Pancreas (tissue), 10 donors: Measurements from ENCODE around the gene ABCA6. TPM values are rescaled to one million over a fixed set of nuclear protein-coding genes. Genes with fewer than 3 reads are reported as not detected.
"Not testable (repeated sequence)": the region's sequence is repeated elsewhere in the genome, so short reads cannot be mapped to it uniquely, and the experiment has no call there.

ENCODE experiments used
- ATAC-seq, 4 donors: fragments of 200-7000 bp; cut with Tn5 transposase; one replicate each; pipeline versions ENCODE4 v1.8.0 to v1.9.1; 2020; ENCODE audit warnings: mild to moderate bottlenecking in 4 of 4, moderate library complexity in 4 of 4
- DNase-seq, 6 donors: peaks; one replicate each; pipeline ENCODE4 v3.0.0-alpha.2; 2020
- FAIRE-seq: peaks from 2 replicates; lab custom pipeline; 2012; peaks lifted over from hg19 to GRCh38; lab: Jason Lieb, UNC
- H3K27ac ChIP-seq, 4 donors: fragments of 200-600 bp; sonication (generic); 1 replicate in 3 of 4; 2 replicates in 1 of 4; pipeline versions ENCODE4 v1.5.0 to v1.8.0; 2020
- H3K27me3 ChIP-seq, 4 donors: fragments of 200-600 bp; one replicate each; pipeline ENCODE4 v1.8.0; 2021
- H3K36me3 ChIP-seq, 3 donors: fragments of 200-600 bp; sonication (generic) in 1 of 3; one replicate each; pipeline versions ENCODE4 v1.5.0 to v1.8.0; 2020 to 2021
- H3K4me1 ChIP-seq, 3 donors: fragments of 200-600 bp; one replicate each; pipeline ENCODE4 v1.8.0; 2021
- H3K4me3 ChIP-seq, 4 donors: fragments of 200-600 bp; sonication (generic) in 2 of 4; one replicate each; pipeline versions ENCODE4 v1.5.0 to v1.8.0; 2020 to 2021
- H3K9me3 ChIP-seq, 4 donors: fragments of 200-600 bp; one replicate each; pipeline ENCODE4 v1.8.0; 2021
- CTCF ChIP-seq, 4 donors: fragments of 200-600 bp; sonication (generic) in 3 of 4; IDR thresholded peaks; one replicate each; pipeline versions ENCODE4 v1.5.0 to v1.8.0; 2021; ENCODE audit warnings: antibody characterized with exemption in 4 of 4
- WGBS, 2 donors: extraction: QIAGEN DNeasy Blood & Tissue Kit; methylation state at CpG; one replicate each; pipeline ENCODE4 v1.1.7; 2013; 5-methylcytosine and 5-hydroxymethylcytosine counted together
- intact Hi-C, 3 donors: fragments of 100-400 bp; cut with DNase I; formaldehyde crosslinking; loops; one replicate each; pipeline versions ENCODE4 v1.11.1 to v1.14.2; 2022
- polyA plus RNA-seq, 2 donors: library from polyadenylated mRNA; stranded (reverse); fragments of 200-250 nt; gene quantifications; one replicate each; pipeline ENCODE4 v1.2.3, GENCODE V29; 2013
- total RNA-seq, 6 donors: library from RNA; stranded (reverse); fragmentation: NEBNext Ultra II Directional in 4 of 6; extraction: Animal tissue kit (Norgen Biotek cat#: 25700) in 4 of 6; gene quantifications; one replicate each; pipeline versions ENCODE4 v1.2.1 to v1.2.4, GENCODE V29; 2021 to 2023
- donor health status: healthy with polysubstance abuse.
- donor health status: DM: no; HTN: no; CAD: no; lungs with moderate emphysema.
- donor health status: DM: no; HTN: no; CAD: no.
- donor health status: control.
- donor health status: control.
- donor health status: Bipolar disorder and iron deficiency.
- donor health status: DM: yes; HTN: yes; CAD: no.
- donor health status: DM: no; HTN: no; CAD: no.
- donor health status: DM: no; HTN: no; CAD: no.
- donor health status: DM: yes; HTN: yes; CAD: no.

ABCA6 gene
- total and polyA plus RNA-seq, 8 donors, result 0.85 to 11.0 (median 4.1) TPM

- FAIRE-seq (no peak), DNase-seq (no peak), ATAC-seq (no peak)
- intact Hi-C loops, result no loop called here
- Histone ChIP-seq H3K4me3 (no peak overlapping the region), H3K9me3 (no peaks in the 10 kb centered on the region), H3K27me3 (no peaks in the 10 kb centered on the region), H3K4me1 (no peaks in the 10 kb centered on the region), H3K36me3 (no peaks in the 10 kb centered on the region), H3K27ac (no peak overlapping the region)
- WGBS, 2 donors, result 95 to 97% methylated on average over 1 of the region's 1 CpG
- TF ChIP-seq CTCF (IDR thresholded peaks at IDR 0.05), result no peak
Observed at GRCh38 chr17:69086641-69087040, 55.1 kb downstream of the ABCA6 start.

- Histone ChIP-seq H3K36me3 (no peaks in the 10 kb centered on the region), H3K27me3 (no peaks in the 10 kb centered on the region), H3K4me3 (no peak overlapping the region), H3K27ac (no peak overlapping the region), H3K9me3 (no peaks in the 10 kb centered on the region), H3K4me1 (no peaks in the 10 kb centered on the region)
- peak in 1 of 6 donors; percentile 38 for DNase-seq
- 72 to 76% methylated on average over 13 of the region's 13 CpGs for WGBS, 2 donors
- peak in 3 of 4 donors; percentile 12 to 62 (median 53) for ATAC-seq
- intact Hi-C loops, result no loop called here
- no peak for FAIRE-seq
- peak in 1 of 4 donors; percentile 18 for TF ChIP-seq CTCF (IDR thresholded peaks at IDR 0.05)
Observed at GRCh38 chr17:69084911-69085310, 56.8 kb downstream of the ABCA6 start.

GRCh38 chr17:69082696-69083095 is 59.0 kb downstream of the ABCA6 start:
- intact Hi-C loops, result no loop called here

GRCh38 chr17:69078864-69079263 is 62.8 kb downstream of the ABCA6 start:
- no peak overlapping the region for H3K4me3 ChIP-seq
- no peaks in the 10 kb centered on the region for H3K27me3 ChIP-seq
- no peak for TF ChIP-seq CTCF (IDR thresholded peaks at IDR 0.05)
- H3K4me1 ChIP-seq, result no peaks in the 10 kb centered on the region
- DNase-seq (no peak), FAIRE-seq (no peak), ATAC-seq (no peak)
- H3K36me3 ChIP-seq, result no peaks in the 10 kb centered on the region
- H3K27ac ChIP-seq, result no peak overlapping the region
- intact Hi-C loops, result no loop called here
- no peaks in the 10 kb centered on the region for H3K9me3 ChIP-seq

More at GRCh38 chr17:69082696-69083095, 59.0 kb downstream of the ABCA6 start:
- no peak for TF ChIP-seq CTCF (IDR thresholded peaks at IDR 0.05)
- FAIRE-seq (no peak), DNase-seq (no peak), ATAC-seq (no peak)
- no peaks in the 10 kb centered on the region for H3K9me3 ChIP-seq
- no peaks in the 10 kb centered on the region for H3K27me3 ChIP-seq
- H3K27ac ChIP-seq, result no peak overlapping the region
- 93 to 100% methylated on average over 2 of the region's 2 CpGs for WGBS, 2 donors
- no peaks in the 10 kb centered on the region for H3K4me1 ChIP-seq
- H3K4me3 ChIP-seq, result no peak overlapping the region
- H3K36me3 ChIP-seq, result no peaks in the 10 kb centered on the region

- no peak overlapping the region for H3K27ac ChIP-seq
- ATAC-seq, result no peak
- H3K4me1 ChIP-seq, result no peaks in the 10 kb centered on the region
- H3K4me3 ChIP-seq, result no peak overlapping the region
- no peak for TF ChIP-seq CTCF (IDR thresholded peaks at IDR 0.05)
- H3K36me3 ChIP-seq, result no peaks in the 10 kb centered on the region
- H3K27me3 ChIP-seq, result no peaks in the 10 kb centered on the region
- H3K9me3 ChIP-seq, result no peaks in the 10 kb centered on the region
- FAIRE-seq, result no peak
- DNase-seq, result no peak
- intact Hi-C loops, result no loop called here
Observed at GRCh38 chr17:69075823-69076222, 65.9 kb downstream of the ABCA6 start.

GRCh38 chr17:69073392-69073791 is 68.3 kb downstream of the ABCA6 start:
- H3K4me3 ChIP-seq, H3K27me3 ChIP-seq, FAIRE-seq, intact Hi-C loops, H3K9me3 ChIP-seq, DNase-seq, H3K4me1 ChIP-seq, H3K36me3 ChIP-seq, H3K27ac ChIP-seq, ATAC-seq: not testable (repeated sequence)

GRCh38 chr17:69072803-69073256 is 68.9 kb downstream of the ABCA6 start:
- 29 to 42% methylated on average over 1 of the region's 1 CpG for WGBS, 2 donors
- ATAC-seq, H3K36me3 ChIP-seq, H3K4me1 ChIP-seq, FAIRE-seq, DNase-seq, H3K4me3 ChIP-seq, intact Hi-C loops, H3K27ac ChIP-seq, H3K27me3 ChIP-seq, H3K9me3 ChIP-seq: not testable (repeated sequence)

GRCh38 chr17:69071233-69071586 is 70.5 kb downstream of the ABCA6 start:
- H3K9me3 ChIP-seq, intact Hi-C loops, H3K4me3 ChIP-seq, FAIRE-seq, H3K27me3 ChIP-seq, H3K27ac ChIP-seq, H3K4me1 ChIP-seq, ATAC-seq, DNase-seq, H3K36me3 ChIP-seq: not testable (repeated sequence)
- 77 to 84% methylated on average over 4 of the region's 4 CpGs for WGBS, 2 donors
